WTC11 (cell line): ENCODE measurements around the gene OPCML. TPM values are rescaled to one million over a fixed set of nuclear protein-coding genes. Genes with fewer than 3 reads are reported as not detected.

ENCODE experiments used
- ATAC-seq: fragments of 200-7000 bp; cut with Tn5 transposase; 2 replicates; pipeline ENCODE4 v1.10.0; 2021; ENCODE audit warnings: mild to moderate bottlenecking, moderate library complexity
- CTCF ChIA-PET: fragments of 300-600 bp; sonication (Branson Sonifier 250); formaldehyde crosslinking; loops from one replicate; lab custom pipeline; 2021; ENCODE audit warnings: antibody characterized with exemption; lab: Charles Lee
- POLR2A ChIA-PET: fragments of 350-600 bp; sonication (Branson Sonifier 250); formaldehyde crosslinking; loops from one replicate; lab custom pipeline; 2021; ENCODE audit warnings: antibody characterized with exemption; lab: Charles Lee
- DNase-seq: peaks from one replicate; pipeline ENCODE4 v3.0.0; 2021; ENCODE audit warnings: low spot score
- H3K27ac Mint-ChIP-seq: 2 replicates; pipeline ENCODE4 v1.8.0; 2021; ENCODE audit warnings: mixed read lengths
- H3K27me3 Mint-ChIP-seq: 2 replicates; pipeline ENCODE4 v1.8.0; 2021; ENCODE audit warnings: low read depth, mild to moderate bottlenecking, moderate library complexity, mixed read lengths
- H3K36me3 Mint-ChIP-seq: 2 replicates; pipeline ENCODE4 v1.8.0; 2021; ENCODE audit warnings: mixed read lengths
- H3K4me1 Mint-ChIP-seq: 2 replicates; pipeline ENCODE4 v1.8.0; 2022; ENCODE audit warnings: mixed read lengths
- H3K4me3 Mint-ChIP-seq: 2 replicates; pipeline ENCODE4 v1.8.0; 2021; ENCODE audit warnings: mild to moderate bottlenecking, moderate library complexity, mixed read lengths
- H3K9me3 Mint-ChIP-seq: 2 replicates; pipeline ENCODE4 v1.8.0; 2021; ENCODE audit warnings: mixed read lengths
- AR ChIP-seq: fragments of 250-450 bp; sonication (Bioruptor Pico); IDR thresholded peaks from 2 replicates; pipeline ENCODE4 v1.9.0; 2021; ENCODE audit warnings: mild to moderate bottlenecking
- E2F1 ChIP-seq: sonication (generic); formaldehyde crosslinking; IDR thresholded peaks from 2 replicates; pipeline ENCODE4 v1.8.0; 2022; ENCODE audit warnings: mild to moderate bottlenecking, missing genetic modification reagents
- EMX1 ChIP-seq: fragments of 250-450 bp; sonication (Bioruptor Pico); IDR thresholded peaks from 2 replicates; pipeline ENCODE4 v1.8.0; 2021; ENCODE audit warnings: mild to moderate bottlenecking
- FOXJ3 ChIP-seq: sonication (generic); formaldehyde crosslinking; IDR thresholded peaks from 2 replicates; pipeline ENCODE4 v1.9.0; 2021; ENCODE audit warnings: missing genetic modification reagents, mild to moderate bottlenecking, borderline replicate concordance
- FOXK1 ChIP-seq: sonication (generic); formaldehyde crosslinking; IDR thresholded peaks from 2 replicates; pipeline ENCODE4 v1.8.0; 2022; ENCODE audit warnings: mild to moderate bottlenecking, moderate library complexity, missing genetic modification reagents
- JUN ChIP-seq: sonication (generic); formaldehyde crosslinking; IDR thresholded peaks from 2 replicates; pipeline ENCODE4 v1.8.0; 2023; ENCODE audit warnings: mild to moderate bottlenecking, missing genetic modification reagents
- NFATC4 ChIP-seq: fragments of 250-450 bp; sonication (Bioruptor Pico); IDR thresholded peaks from 2 replicates; pipeline ENCODE4 v1.9.0; 2021; ENCODE audit warnings: mild to moderate bottlenecking
- PREB ChIP-seq: sonication (generic); formaldehyde crosslinking; IDR thresholded peaks from 2 replicates; pipeline ENCODE4 v1.8.1; 2022; ENCODE audit warnings: mild to moderate bottlenecking, missing genetic modification reagents, moderate library complexity, borderline replicate concordance
- PRRX2 ChIP-seq: fragments of 250-450 bp; sonication (Bioruptor Pico); IDR thresholded peaks from 2 replicates; pipeline ENCODE4 v1.8.0; 2021; ENCODE audit warnings: mild to moderate bottlenecking
- RELA ChIP-seq: sonication (generic); formaldehyde crosslinking; IDR thresholded peaks from 2 replicates; pipeline ENCODE4 v1.8.1; 2022; ENCODE audit warnings: missing genetic modification reagents, mild to moderate bottlenecking, borderline replicate concordance
- SMAD4 ChIP-seq: sonication (generic); formaldehyde crosslinking; IDR thresholded peaks from 2 replicates; pipeline ENCODE4 v1.8.0; 2022; ENCODE audit warnings: mild to moderate bottlenecking, missing genetic modification reagents
- SOX15 ChIP-seq: fragments of 250-450 bp; sonication (Bioruptor Pico); IDR thresholded peaks from 2 replicates; pipeline ENCODE4 v1.9.0; 2021; ENCODE audit warnings: mild to moderate bottlenecking
- STAT6 ChIP-seq: sonication (generic); formaldehyde crosslinking; conservative IDR thresholded peaks from 2 replicates; pipeline ENCODE4 v1.8.1; 2023; ENCODE audit warnings: mild to moderate bottlenecking, low read depth, missing genetic modification reagents, moderate library complexity
- ZNF138 ChIP-seq: sonication (generic); formaldehyde crosslinking; conservative IDR thresholded peaks from 2 replicates; pipeline ENCODE4 v1.8.1; 2022; ENCODE audit warnings: mild to moderate bottlenecking, moderate library complexity, missing genetic modification reagents
- ZNF263 ChIP-seq: sonication (generic); formaldehyde crosslinking; IDR thresholded peaks from 2 replicates; pipeline ENCODE4 v1.8.1; 2022; ENCODE audit warnings: low read depth, mild to moderate bottlenecking, moderate library complexity, missing genetic modification reagents
- total RNA-seq: library from RNA; stranded (reverse); gene quantifications from 3 replicates; pipeline ENCODE4 v1.2.3, GENCODE V29; 2021
- TF ChIP-seq, protein P1 (sequence below): sonication (generic); formaldehyde crosslinking; IDR thresholded peaks from 2 replicates; pipeline ENCODE4 v1.8.0; 2022; ENCODE audit warnings: mild to moderate bottlenecking, missing genetic modification reagents
- TF ChIP-seq, protein P2 (sequence below): sonication (generic); formaldehyde crosslinking; IDR thresholded peaks from 2 replicates; pipeline ENCODE4 v1.8.1; 2023; ENCODE audit warnings: mild to moderate bottlenecking, missing genetic modification reagents, borderline replicate concordance
- TF ChIP-seq, protein P3 (sequence below): sonication (generic); formaldehyde crosslinking; IDR thresholded peaks from 2 replicates; pipeline ENCODE4 v1.8.0; 2022; ENCODE audit warnings: mild to moderate bottlenecking, missing genetic modification reagents
- TF ChIP-seq, protein P4 (sequence below): fragments of 250-450 bp; sonication (Bioruptor Pico); IDR thresholded peaks from 2 replicates; pipeline ENCODE4 v1.9.0; 2021; ENCODE audit warnings: moderate library complexity, mild to moderate bottlenecking, inconsistent platforms, borderline replicate concordance

Gene OPCML
- total RNA-seq, 1 experiment from 2014 or later, result 1.5 TPM

GRCh38 chr11:132734217-132734616, 798.1 kb downstream of the OPCML start (continued):
- TF ChIP-seq, protein P1, sequence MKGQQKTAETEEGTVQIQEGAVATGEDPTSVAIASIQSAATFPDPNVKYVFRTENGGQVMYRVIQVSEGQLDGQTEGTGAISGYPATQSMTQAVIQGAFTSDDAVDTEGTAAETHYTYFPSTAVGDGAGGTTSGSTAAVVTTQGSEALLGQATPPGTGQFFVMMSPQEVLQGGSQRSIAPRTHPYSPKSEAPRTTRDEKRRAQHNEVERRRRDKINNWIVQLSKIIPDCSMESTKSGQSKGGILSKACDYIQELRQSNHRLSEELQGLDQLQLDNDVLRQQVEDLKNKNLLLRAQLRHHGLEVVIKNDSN, result no peak
- TF ChIP-seq, protein P2, sequence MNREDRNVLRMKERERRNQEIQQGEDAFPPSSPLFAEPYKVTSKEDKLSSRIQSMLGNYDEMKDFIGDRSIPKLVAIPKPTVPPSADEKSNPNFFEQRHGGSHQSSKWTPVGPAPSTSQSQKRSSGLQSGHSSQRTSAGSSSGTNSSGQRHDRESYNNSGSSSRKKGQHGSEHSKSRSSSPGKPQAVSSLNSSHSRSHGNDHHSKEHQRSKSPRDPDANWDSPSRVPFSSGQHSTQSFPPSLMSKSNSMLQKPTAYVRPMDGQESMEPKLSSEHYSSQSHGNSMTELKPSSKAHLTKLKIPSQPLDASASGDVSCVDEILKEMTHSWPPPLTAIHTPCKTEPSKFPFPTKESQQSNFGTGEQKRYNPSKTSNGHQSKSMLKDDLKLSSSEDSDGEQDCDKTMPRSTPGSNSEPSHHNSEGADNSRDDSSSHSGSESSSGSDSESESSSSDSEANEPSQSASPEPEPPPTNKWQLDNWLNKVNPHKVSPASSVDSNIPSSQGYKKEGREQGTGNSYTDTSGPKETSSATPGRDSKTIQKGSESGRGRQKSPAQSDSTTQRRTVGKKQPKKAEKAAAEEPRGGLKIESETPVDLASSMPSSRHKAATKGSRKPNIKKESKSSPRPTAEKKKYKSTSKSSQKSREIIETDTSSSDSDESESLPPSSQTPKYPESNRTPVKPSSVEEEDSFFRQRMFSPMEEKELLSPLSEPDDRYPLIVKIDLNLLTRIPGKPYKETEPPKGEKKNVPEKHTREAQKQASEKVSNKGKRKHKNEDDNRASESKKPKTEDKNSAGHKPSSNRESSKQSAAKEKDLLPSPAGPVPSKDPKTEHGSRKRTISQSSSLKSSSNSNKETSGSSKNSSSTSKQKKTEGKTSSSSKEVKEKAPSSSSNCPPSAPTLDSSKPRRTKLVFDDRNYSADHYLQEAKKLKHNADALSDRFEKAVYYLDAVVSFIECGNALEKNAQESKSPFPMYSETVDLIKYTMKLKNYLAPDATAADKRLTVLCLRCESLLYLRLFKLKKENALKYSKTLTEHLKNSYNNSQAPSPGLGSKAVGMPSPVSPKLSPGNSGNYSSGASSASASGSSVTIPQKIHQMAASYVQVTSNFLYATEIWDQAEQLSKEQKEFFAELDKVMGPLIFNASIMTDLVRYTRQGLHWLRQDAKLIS (CRISPR knock-in tag), result no peak
- TF ChIP-seq SMAD4 (CRISPR knock-in tag), result no peak

DNA sequence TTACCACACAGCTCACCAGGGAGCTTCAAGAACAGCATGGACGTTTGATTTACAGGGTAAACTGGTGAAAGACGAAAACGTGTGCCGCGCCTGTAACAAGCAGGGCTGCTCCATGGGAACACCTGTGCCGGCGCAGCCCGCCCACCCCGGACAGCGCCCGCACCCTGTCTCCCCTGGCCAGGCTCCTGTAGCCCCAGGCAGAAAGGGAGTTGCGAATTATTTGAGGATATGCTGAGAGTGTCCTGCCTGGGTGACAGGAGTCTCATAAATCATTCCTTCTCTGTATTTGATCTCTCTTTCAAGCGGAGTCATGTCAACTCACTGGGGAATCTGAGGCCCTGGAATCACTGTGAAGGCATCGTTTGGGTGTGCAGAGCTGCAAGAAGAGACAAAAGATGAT, 804.3 kb downstream of the OPCML start:
- ChIA-PET CTCF (no interaction called here), POLR2A (no interaction called here)
- Mint-ChIP-seq H3K4me3 (no peak overlapping the region), H3K9me3 (peaks cover 31% of the 10 kb centered on the region), H3K27ac (no peak overlapping the region), H3K36me3 (peaks cover 25% of the 10 kb centered on the region), H3K4me1 (peaks cover 5% of the 10 kb centered on the region), H3K27me3 (peaks cover 2% of the 10 kb centered on the region; the same call in 1 of the 2 replicates)
- ATAC-seq (no peak; the same call in 1 of the 2 replicates), DNase-seq (no peak)
- TF ChIP-seq, protein P3, sequence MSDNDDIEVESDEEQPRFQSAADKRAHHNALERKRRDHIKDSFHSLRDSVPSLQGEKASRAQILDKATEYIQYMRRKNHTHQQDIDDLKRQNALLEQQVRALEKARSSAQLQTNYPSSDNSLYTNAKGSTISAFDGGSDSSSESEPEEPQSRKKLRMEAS (CRISPR knock-in tag), result no peak
- TF ChIP-seq ZNF138 (no peak), STAT6 (CRISPR knock-in tag) (no peak), E2F1 (CRISPR knock-in tag) (no peak), NFATC4 (CRISPR knock-in tag) (no peak)
- TF ChIP-seq, protein P4, sequence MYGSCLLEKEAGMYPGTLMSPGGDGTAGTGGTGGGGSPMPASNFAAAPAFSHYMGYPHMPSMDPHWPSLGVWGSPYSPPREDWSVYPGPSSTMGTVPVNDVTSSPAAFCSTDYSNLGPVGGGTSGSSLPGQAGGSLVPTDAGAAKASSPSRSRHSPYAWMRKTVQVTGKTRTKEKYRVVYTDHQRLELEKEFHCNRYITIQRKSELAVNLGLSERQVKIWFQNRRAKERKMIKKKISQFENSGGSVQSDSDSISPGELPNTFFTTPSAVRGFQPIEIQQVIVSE (CRISPR knock-in tag), result no peak

GRCh38 chr11:132721526-132721925, 810.8 kb downstream of the OPCML start:
- Mint-ChIP-seq H3K27me3 (peaks cover 5% of the 10 kb centered on the region), H3K4me3 (no peak overlapping the region), H3K27ac (no peak overlapping the region), H3K36me3 (peaks cover 22% of the 10 kb centered on the region), H3K9me3 (peaks cover 27% of the 10 kb centered on the region), H3K4me1 (peaks cover 18% of the 10 kb centered on the region)
- CTCF ChIA-PET, result interaction anchor here (1.6 kb wide), 1 partner anchor 75 kb away, joined by 3 read pairs; no protein-coding TSS in a partner anchor
- DNase-seq, result no peak
- no peak for ATAC-seq
- POLR2A ChIA-PET, result no interaction called here
- TF ChIP-seq PREB (CRISPR knock-in tag) (no peak), EMX1 (CRISPR knock-in tag) (no peak), FOXK1 (CRISPR knock-in tag) (no peak), AR (no peak), ZNF263 (CRISPR knock-in tag) (no peak), PRRX2 (CRISPR knock-in tag) (no peak), FOXJ3 (no peak), RELA (no peak), JUN (CRISPR knock-in tag) (no peak), SOX15 (CRISPR knock-in tag) (no peak)
